ENCODE data around the gene ALPP. TPM values are rescaled to one million over a fixed set of nuclear protein-coding genes. Genes with fewer than 3 reads are reported as not detected.
"Not testable (repeated sequence)": the region's sequence is repeated elsewhere in the genome, so short reads cannot be mapped to it uniquely, and the experiment has no call there.

Gene ALPP
- total RNA-seq, 4 donors from 2014 or later = not detected

DNA sequence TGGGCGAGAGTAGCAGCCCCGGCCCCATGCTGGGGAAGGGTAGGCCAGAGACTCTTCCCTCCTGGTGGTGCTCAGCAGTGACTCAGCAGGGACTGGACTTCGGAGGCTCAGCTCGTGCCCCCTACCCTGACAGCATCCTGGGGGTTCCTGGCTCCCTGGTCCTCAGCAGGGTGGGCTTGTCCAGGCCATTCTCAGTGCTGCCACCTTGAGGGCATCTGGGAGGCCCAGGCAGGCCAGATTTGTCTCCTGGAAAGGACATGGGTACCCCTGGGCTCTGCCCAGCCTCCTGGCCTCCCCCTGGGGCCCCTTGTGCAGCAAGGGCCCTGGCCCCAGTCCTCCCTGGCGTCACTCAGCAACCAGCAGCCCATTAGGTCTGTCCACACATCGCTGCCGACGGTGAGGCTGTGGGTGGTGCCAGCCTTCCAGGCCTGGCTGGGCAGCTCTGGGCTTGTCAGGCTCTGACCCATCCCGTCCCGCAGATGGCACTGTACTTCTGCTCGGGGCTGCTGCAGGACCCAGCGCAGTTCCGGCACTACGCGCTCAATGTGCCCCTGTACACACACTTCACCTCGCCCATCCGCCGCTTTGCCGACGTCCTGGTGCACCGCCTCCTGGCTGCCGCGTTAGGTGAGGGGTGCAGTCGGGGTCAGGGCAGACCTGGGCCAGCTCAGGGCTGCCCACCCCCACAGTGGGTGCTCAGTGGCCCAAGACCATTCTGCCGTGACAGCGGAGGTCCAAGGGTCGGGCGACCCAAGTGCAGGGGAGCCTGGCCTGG lies 45.0 kb upstream of the ALPP start:
- TF ChIP-seq, protein P1, sequence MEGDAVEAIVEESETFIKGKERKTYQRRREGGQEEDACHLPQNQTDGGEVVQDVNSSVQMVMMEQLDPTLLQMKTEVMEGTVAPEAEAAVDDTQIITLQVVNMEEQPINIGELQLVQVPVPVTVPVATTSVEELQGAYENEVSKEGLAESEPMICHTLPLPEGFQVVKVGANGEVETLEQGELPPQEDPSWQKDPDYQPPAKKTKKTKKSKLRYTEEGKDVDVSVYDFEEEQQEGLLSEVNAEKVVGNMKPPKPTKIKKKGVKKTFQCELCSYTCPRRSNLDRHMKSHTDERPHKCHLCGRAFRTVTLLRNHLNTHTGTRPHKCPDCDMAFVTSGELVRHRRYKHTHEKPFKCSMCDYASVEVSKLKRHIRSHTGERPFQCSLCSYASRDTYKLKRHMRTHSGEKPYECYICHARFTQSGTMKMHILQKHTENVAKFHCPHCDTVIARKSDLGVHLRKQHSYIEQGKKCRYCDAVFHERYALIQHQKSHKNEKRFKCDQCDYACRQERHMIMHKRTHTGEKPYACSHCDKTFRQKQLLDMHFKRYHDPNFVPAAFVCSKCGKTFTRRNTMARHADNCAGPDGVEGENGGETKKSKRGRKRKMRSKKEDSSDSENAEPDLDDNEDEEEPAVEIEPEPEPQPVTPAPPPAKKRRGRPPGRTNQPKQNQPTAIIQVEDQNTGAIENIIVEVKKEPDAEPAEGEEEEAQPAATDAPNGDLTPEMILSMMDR (IDR thresholded peaks at IDR 0.05) = peak in 1 of 6 experiments; percentile 20
- no peak for TF ChIP-seq POLR2A (IDR thresholded peaks at IDR 0.05)
- WGBS, 2 donors = 89 to 97% methylated on average over 17 to 20 of the region's 28 CpGs
- intact Hi-C loops (cut with DNase I) = no loop called here
- Histone ChIP-seq H3K9me3 (no peaks in the 10 kb centered on the region), H3K4me3 (replicated peaks in 1 of 3) (no peak overlapping the region), H3K4me1 (no peaks in the 10 kb centered on the region), H3K36me3 (no peaks in the 10 kb centered on the region), H3K27ac (no peak overlapping the region), H3K27me3 (no peaks in the 10 kb centered on the region)
- DNase-seq = peak in 1 of 2 donors; percentile 1

DNA sequence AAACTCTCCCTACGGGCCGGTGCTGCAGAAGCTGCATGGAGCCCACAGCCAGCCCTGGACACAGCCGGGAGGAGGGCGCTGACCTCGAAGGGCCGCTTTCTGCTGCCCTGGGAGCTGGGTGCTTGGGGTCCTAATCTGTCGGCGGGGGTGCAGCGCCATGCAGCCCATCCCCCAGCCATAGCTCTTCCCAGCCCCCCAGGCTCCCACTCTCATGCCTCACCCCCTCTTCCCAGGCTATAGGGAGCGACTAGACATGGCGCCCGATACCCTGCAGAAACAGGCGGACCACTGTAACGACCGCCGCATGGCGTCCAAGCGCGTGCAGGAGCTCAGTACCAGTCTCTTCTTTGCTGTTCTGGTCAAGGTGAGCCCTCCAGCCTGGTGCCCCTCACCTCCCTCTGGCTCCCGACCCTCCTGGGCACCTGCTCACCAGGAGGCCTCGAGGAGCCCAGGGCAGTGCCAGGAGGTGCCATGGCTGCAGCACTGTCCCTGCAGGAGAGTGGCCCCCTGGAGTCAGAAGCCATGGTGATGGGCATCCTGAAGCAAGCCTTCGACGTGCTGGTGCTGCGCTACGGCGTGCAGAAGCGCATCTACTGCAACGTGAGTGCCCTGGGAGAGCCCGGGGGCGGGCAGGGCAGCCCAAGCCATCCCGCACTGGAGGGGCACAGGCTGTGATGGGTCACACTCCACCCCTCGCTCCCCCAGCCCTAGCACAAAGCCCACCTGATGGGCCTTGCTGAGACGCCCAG lies 44.2 kb upstream of the ALPP start:
- intact Hi-C loops (cut with DNase I); H3K36me3 ChIP-seq; H3K27me3 ChIP-seq; H3K4me1 ChIP-seq; H3K9me3 ChIP-seq; H3K4me3 ChIP-seq (replicated peaks in 1 of 3); H3K27ac ChIP-seq: not testable (repeated sequence)
- DNase-seq = peak in 1 of 2 donors; percentile 1
- WGBS, 2 donors = 82 to 95% methylated on average over 5 to 13 of the region's 33 CpGs

DNA sequence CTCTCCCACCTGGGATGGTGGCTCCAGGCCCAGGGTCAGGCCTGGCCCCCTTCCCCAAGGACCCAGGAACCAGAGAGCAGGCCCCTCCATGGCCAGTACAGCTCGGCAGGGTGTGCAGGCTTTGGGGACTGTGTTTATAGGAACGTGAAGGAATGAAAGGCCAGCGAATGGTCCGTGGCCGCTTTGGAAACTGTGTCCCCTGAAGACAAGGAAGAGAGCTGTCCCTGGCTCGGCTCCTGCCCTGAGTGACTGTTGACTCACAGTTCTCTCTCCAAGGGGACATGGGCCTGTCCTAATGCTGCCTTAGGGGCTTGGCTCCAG lies 43.7 kb upstream of the ALPP start:
- H3K4me1 ChIP-seq; H3K27ac ChIP-seq; H3K27me3 ChIP-seq; H3K36me3 ChIP-seq; intact Hi-C loops (cut with DNase I); H3K4me3 ChIP-seq (replicated peaks in 1 of 3); H3K9me3 ChIP-seq: not testable (repeated sequence)
- WGBS, 2 donors = 100% methylated on average over 2 of the region's 6 CpGs; no CpG with 5 or more reads in 1 of the 2 donors
- peak in 1 of 2 donors; percentile 0 for DNase-seq

DNA sequence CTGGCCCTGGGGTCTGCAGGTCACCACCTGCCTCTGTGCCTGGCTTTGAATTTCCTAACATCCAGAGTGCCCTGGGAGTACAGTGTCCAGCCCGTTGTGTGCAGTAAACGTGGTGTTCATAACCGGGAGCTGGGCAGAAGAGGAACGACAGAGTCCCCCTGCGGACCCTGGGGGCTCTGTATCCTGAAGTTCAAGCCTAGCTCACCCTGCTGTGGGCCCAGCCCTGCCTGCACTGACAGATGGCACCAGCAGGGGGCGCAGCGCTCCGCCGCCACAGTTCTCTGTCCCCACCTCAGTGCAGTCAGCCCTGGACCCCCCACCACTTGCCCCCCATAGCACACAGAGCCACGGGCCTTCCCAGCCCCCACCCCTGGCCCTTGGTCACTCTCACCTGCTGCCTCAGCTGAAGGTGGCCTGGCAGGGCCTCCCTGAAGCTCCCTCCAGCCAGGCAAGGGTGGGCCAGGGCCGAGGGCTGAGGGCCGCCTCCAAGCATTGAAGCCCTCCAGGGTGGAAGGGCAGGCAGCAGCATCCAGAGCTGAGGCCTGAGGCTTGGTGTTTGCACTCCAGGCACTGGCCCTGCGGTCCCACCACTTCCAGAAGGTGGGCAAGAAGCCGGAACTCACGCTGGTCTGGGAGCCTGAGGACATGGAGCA lies 43.2 kb upstream of the ALPP start:
- H3K4me1 ChIP-seq; H3K27me3 ChIP-seq; H3K4me3 ChIP-seq (replicated peaks in 1 of 3); H3K36me3 ChIP-seq; H3K27ac ChIP-seq; intact Hi-C loops (cut with DNase I); H3K9me3 ChIP-seq: not testable (repeated sequence)
- TF ChIP-seq, protein P1 (IDR thresholded peaks at IDR 0.05) = peak in 3 of 6 experiments; percentile 7 to 43 (median 27)
- peak in 1 of 2 donors; percentile 2 for DNase-seq
- WGBS, 2 donors = 56 to 75% methylated on average over 4 to 7 of the region's 15 CpGs

DNA sequence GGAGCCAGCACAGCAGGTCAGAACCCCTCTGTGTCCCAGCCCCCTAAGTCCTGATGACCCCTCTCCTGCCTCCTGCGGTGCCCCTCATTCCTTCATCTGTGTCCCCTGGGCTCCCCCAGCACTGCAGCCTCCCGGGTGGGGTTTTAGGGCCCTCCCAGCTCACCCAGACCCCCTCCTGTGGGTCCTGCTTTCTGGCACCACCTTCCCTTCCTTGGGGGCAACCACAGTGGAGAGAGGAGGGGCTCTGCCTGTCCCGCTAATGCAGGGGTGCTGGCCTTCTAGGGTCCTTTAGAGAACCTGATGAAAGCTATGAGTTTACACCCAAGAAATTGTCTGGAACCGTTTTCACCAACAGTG lies 42.7 kb upstream of the ALPP start:
- H3K27ac ChIP-seq = no peak overlapping the region
- 93 to 94% methylated on average over 3 of the region's 4 CpGs for WGBS, 2 donors
- H3K36me3 ChIP-seq = no peaks in the 10 kb centered on the region
- H3K27me3 ChIP-seq = no peaks in the 10 kb centered on the region
- intact Hi-C loops (cut with DNase I) = no loop called here
- H3K4me3 ChIP-seq (replicated peaks in 1 of 3) = no peak overlapping the region
- no peaks in the 10 kb centered on the region for H3K9me3 ChIP-seq
- TF ChIP-seq, protein P1 (IDR thresholded peaks at IDR 0.05) = no peak
- TF ChIP-seq POLR2A (IDR thresholded peaks at IDR 0.05) = no peak
- no peak for DNase-seq
- H3K4me1 ChIP-seq = no peaks in the 10 kb centered on the region

DNA sequence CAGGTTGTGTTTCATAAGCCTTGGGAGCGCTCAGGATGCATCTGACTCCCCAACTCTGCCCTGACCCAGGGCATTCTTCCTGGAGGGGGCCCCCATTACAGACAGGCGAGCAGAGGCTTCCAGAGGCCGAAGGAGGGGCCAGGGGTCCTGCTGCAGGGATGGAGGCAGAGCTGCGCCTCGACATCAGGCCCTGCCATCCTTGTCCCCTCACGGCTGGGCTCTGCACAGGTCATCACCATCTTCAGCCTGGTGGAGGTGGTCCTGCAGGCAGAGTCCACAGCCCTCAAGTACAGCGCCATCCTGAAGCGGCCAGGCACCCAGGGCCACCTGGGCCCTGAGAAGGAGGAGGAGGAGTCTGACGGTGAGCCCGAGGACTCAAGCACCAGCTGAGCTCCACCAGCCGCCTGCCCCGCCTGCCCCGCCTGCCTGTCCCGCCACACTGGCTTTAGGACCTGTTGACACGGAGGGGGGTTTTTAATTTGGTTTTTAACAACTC lies 42.3 kb upstream of the ALPP start:
- Histone ChIP-seq H3K27ac (no peak overlapping the region), H3K4me1 (no peaks in the 10 kb centered on the region), H3K9me3 (no peaks in the 10 kb centered on the region), H3K27me3 (no peaks in the 10 kb centered on the region), H3K4me3 (replicated peaks in 1 of 3) (no peak overlapping the region), H3K36me3 (no peaks in the 10 kb centered on the region)
- intact Hi-C loops (cut with DNase I) = no loop called here
- 91% methylated on average over 6 to 15 of the region's 15 CpGs for WGBS, 2 donors
- DNase-seq = peak in 1 of 2 donors; percentile 2
- TF ChIP-seq POLR2A (IDR thresholded peaks at IDR 0.05) = no peak
- TF ChIP-seq, protein P1 (IDR thresholded peaks at IDR 0.05) = no peak
